Osteoblast (primary cell): ENCODE results near the gene DFFB. TPM values are rescaled to one million over a fixed set of nuclear protein-coding genes. Genes with fewer than 3 reads are reported as not detected.
A peak's percentile ranks its signal among the peaks of the same experiment; 100 is the strongest.

Experiments used
- DNase-seq: peaks from one replicate; pipeline ENCODE4 v3.0.0; 2011; ENCODE audit warnings: low spot score, mixed read lengths; ENCODE audit not compliant: insufficient read length; ENCODE audit errors: missing footprints
- H2AFZ ChIP-seq: 2 replicates; pipeline ENCODE4 v1.6.0; 2011; ENCODE audit warnings: mild to moderate bottlenecking, low read length
- H3K27ac ChIP-seq: 2 replicates; pipeline ENCODE4 v1.5.1; 2011; ENCODE audit warnings: mild to moderate bottlenecking, low read depth, low read length, moderate library complexity
- H3K27me3 ChIP-seq: 2 replicates; pipeline ENCODE4 v1.6.0; 2012; ENCODE audit warnings: mild to moderate bottlenecking, control low read depth, inconsistent platforms, low read length, moderate library complexity; ENCODE audit not compliant: insufficient read depth
- H3K36me3 ChIP-seq: 2 replicates; pipeline ENCODE4 v1.5.1; 2011; ENCODE audit warnings: mild to moderate bottlenecking, low read length, control low read depth, moderate library complexity; ENCODE audit not compliant: insufficient read depth
- H3K4me1 ChIP-seq: 2 replicates; pipeline ENCODE4 v1.5.1; 2011; ENCODE audit warnings: mild to moderate bottlenecking, low read length, control low read depth, moderate library complexity; ENCODE audit not compliant: insufficient read depth
- H3K4me2 ChIP-seq: 2 replicates; pipeline ENCODE4 v1.6.0; 2011; ENCODE audit warnings: mild to moderate bottlenecking, low read length; ENCODE audit not compliant: insufficient read depth
- H3K4me3 ChIP-seq: fragments of 200-600 bp; sonication (generic); 3 replicates; pipeline ENCODE4 v1.5.1; 2012; ENCODE audit warnings: mild to moderate bottlenecking, low read length, inconsistent platforms; ENCODE audit not compliant: insufficient read depth
- H3K79me2 ChIP-seq: 2 replicates; pipeline ENCODE4 v1.6.0; 2012; ENCODE audit warnings: mild to moderate bottlenecking, low read length, control low read depth, inconsistent platforms; ENCODE audit not compliant: insufficient read depth
- H3K9me3 ChIP-seq: 2 replicates; pipeline ENCODE4 v1.5.1; 2011; ENCODE audit warnings: low read depth, low read length, control low read depth
- H4K20me1 ChIP-seq: 2 replicates; pipeline ENCODE4 v1.6.0; 2012; ENCODE audit warnings: mild to moderate bottlenecking, low read length, control low read depth; ENCODE audit not compliant: insufficient read depth
- CTCF ChIP-seq: IDR thresholded peaks from 2 replicates; pipeline ENCODE4 v1.5.1; 2011; ENCODE audit warnings: mild to moderate bottlenecking, low read depth, low read length, moderate library complexity; ENCODE audit errors: extremely low read depth
- total RNA-seq: library from RNA; depleted of rRNA; stranded (reverse); fragments of >200 nt; gene quantifications from 2 replicates; pipeline ENCODE4 v1.2.3, GENCODE V29; 2012

Gene DFFB
- total RNA-seq, 1 donor: 5.1 TPM

GRCh38 chr1:3886106-3886670, 28.9 kb downstream of the DFFB start:
- no peak overlapping the region for H3K4me3 ChIP-seq
- no peak overlapping the region for H2AFZ ChIP-seq
- H3K36me3 ChIP-seq: peaks cover 29% of the 10 kb centered on the region
- no peaks in the 10 kb centered on the region for H3K9me3 ChIP-seq
- H4K20me1 ChIP-seq: no peaks in the 10 kb centered on the region
- TF ChIP-seq CTCF: no peak
- H3K27ac ChIP-seq: no peak overlapping the region
- peaks cover 7% of the 10 kb centered on the region for H3K79me2 ChIP-seq
- no peaks in the 10 kb centered on the region for H3K27me3 ChIP-seq
- no peaks in the 10 kb centered on the region for H3K4me1 ChIP-seq
- H3K4me2 ChIP-seq: no peak overlapping the region
- DNase-seq: peak; percentile 66

- H3K4me1 ChIP-seq: no peaks in the 10 kb centered on the region
- peaks cover 32% of the 10 kb centered on the region for H3K36me3 ChIP-seq
- DNase-seq: peak; percentile 57
- H3K9me3 ChIP-seq: no peaks in the 10 kb centered on the region
- H3K4me2 ChIP-seq: no peak overlapping the region
- H2AFZ ChIP-seq: no peak overlapping the region
- no peak overlapping the region for H3K4me3 ChIP-seq
- peaks cover 12% of the 10 kb centered on the region for H3K79me2 ChIP-seq
- H3K27me3 ChIP-seq: no peaks in the 10 kb centered on the region
- no peak for TF ChIP-seq CTCF
- no peak overlapping the region for H3K27ac ChIP-seq
- H4K20me1 ChIP-seq: no peaks in the 10 kb centered on the region
Observed at GRCh38 chr1:3886691-3887090, 29.4 kb downstream of the DFFB start.

- H3K36me3 ChIP-seq: peaks cover 35% of the 10 kb centered on the region
- H3K27ac ChIP-seq: no peak overlapping the region
- no peak for TF ChIP-seq CTCF
- H3K4me2 ChIP-seq: no peak overlapping the region
- H3K27me3 ChIP-seq: no peaks in the 10 kb centered on the region
- DNase-seq: no peak
- no peak overlapping the region for H2AFZ ChIP-seq
- H3K9me3 ChIP-seq: no peaks in the 10 kb centered on the region
- H4K20me1 ChIP-seq: peaks cover 2% of the 10 kb centered on the region
- H3K4me3 ChIP-seq: no peak overlapping the region
- peaks cover 20% of the 10 kb centered on the region for H3K79me2 ChIP-seq
- H3K4me1 ChIP-seq: no peaks in the 10 kb centered on the region
Observed at GRCh38 chr1:3888301-3888700, 31.0 kb downstream of the DFFB start.

- no peaks in the 10 kb centered on the region for H3K4me1 ChIP-seq
- H3K36me3 ChIP-seq: peaks cover 31% of the 10 kb centered on the region
- no peak overlapping the region for H3K27ac ChIP-seq
- TF ChIP-seq CTCF: no peak
- H4K20me1 ChIP-seq: peaks cover 6% of the 10 kb centered on the region
- peaks cover 34% of the 10 kb centered on the region for H3K79me2 ChIP-seq
- H3K9me3 ChIP-seq: no peaks in the 10 kb centered on the region
- H2AFZ ChIP-seq: no peak overlapping the region
- H3K4me2 ChIP-seq: no peak overlapping the region
- H3K27me3 ChIP-seq: no peaks in the 10 kb centered on the region
- DNase-seq: no peak
- no peak overlapping the region for H3K4me3 ChIP-seq
Observed at GRCh38 chr1:3889936-3890335, 32.7 kb downstream of the DFFB start.
